ENCODE results near the gene CNIH4. TPM values are rescaled to one million over a fixed set of nuclear protein-coding genes. Genes with fewer than 3 reads are reported as not detected.

The CNIH4 gene
- total and polyA plus RNA-seq, 12 donors: 24.4 to 86.7 (median 29.2) TPM

DNA sequence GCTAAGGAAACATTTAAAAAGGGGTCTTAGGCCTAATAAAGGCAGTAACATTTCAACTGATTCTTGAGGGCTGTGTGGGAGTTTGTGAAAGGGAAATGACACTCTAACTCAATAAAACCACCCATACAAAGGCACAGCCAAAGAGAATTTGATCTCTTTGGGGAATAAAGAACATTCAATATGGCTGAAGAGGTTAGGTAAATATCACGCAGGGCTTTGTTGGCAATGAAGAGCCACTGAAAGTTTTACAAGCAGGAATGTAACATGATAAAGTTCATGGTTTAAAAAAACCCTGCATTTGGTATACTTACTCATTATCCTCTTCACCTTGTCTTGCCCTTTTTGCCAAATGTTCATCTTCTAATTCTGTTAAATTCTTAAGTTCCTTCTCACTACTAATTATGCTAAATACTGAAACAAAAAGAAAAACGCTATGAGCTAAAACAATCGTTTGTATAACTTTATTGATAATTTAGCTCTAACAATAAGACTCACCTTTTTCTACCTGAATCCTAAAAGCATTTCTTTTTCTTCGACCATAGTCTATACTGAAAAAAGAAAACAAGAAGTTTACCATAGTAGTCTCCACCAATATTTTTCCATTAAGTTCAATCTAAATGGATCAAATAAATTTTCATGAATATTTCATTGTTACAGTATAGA, 39.2 kb upstream of the CNIH4 start:
- no peaks in the 10 kb centered on the region for H3K27me3 ChIP-seq
- peaks cover 0 to 62% (median 14%) of the 10 kb centered on the region in 9 donors for H3K36me3 ChIP-seq
- ATAC-seq: no peak
- no peak for TF ChIP-seq CTCF (IDR thresholded peaks at IDR 0.05)
- WGBS, 2 donors: 91 to 92% methylated on average over 4 of the region's 4 CpGs
- no peaks in the 10 kb centered on the region for H3K4me1 ChIP-seq
- H3K9me3 ChIP-seq: no peaks in the 10 kb centered on the region
- intact Hi-C loops (cut with DNase I): no loop called here
- no peak overlapping the region for H3K27ac ChIP-seq
- H3K4me3 ChIP-seq: no peak overlapping the region
- no peak for DNase-seq

- H3K4me1 ChIP-seq: peaks cover 0 to 6% (median 0%) of the 10 kb centered on the region in 9 donors
- no peak overlapping the region for H3K27ac ChIP-seq
- no peak for TF ChIP-seq CTCF (IDR thresholded peaks at IDR 0.05)
- no peak for ATAC-seq
- no peaks in the 10 kb centered on the region for H3K9me3 ChIP-seq
- intact Hi-C loops (cut with DNase I): loop anchor here in 1 of 10 donors (10.0 kb wide), 1 partner anchor 157 kb away; no protein-coding TSS in a partner anchor
- DNase-seq: no peak
- WGBS, 2 donors: 99 to 100% methylated on average over 2 of the region's 2 CpGs
- no peak overlapping the region for H3K4me3 ChIP-seq
- H3K36me3 ChIP-seq: peaks cover 0 to 59% (median 4%) of the 10 kb centered on the region in 9 donors
- no peaks in the 10 kb centered on the region for H3K27me3 ChIP-seq
Observed at GRCh38 chr1:224321706-224322105, 35.0 kb upstream of the CNIH4 start.

- intact Hi-C loops (cut with DNase I): loop anchor here in 2 of 10 donors (5.0 to 10.0 kb wide), 2 partner anchors 139 to 161 kb away; no protein-coding TSS in a partner anchor
- H3K36me3 ChIP-seq: peaks cover 0 to 46% (median 3%) of the 10 kb centered on the region in 9 donors
- no peak for ATAC-seq
- H3K27ac ChIP-seq: no peak overlapping the region
- no peak overlapping the region for H3K4me3 ChIP-seq
- peaks cover 5 to 31% (median 17%) of the 10 kb centered on the region in 9 donors for H3K4me1 ChIP-seq
- no peak for TF ChIP-seq CTCF (IDR thresholded peaks at IDR 0.05)
- no peaks in the 10 kb centered on the region for H3K9me3 ChIP-seq
- DNase-seq: no peak
- H3K27me3 ChIP-seq: no peaks in the 10 kb centered on the region
- WGBS, 2 donors: 59 to 67% methylated on average over 1 of the region's 1 CpG
Observed at GRCh38 chr1:224325959-224326358, 30.7 kb upstream of the CNIH4 start.

DNA sequence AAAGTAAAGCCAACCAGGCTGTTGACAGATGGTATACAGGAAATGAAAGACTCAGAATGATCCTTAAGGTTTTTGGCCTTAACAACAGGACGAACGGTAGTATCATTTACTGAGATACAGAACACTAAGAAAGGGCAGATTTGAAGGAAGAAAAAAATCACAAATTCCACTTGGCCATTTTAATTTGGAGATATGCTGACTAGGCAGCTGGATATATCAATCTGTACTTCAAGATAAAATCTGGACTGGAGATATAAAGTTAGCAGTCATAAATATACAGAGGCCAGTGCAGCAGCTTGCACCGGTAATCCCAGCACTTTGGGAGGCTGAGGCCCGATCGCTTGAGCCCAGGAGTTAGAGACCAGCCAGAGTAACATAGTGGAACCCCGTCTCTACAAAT, 28.0 kb upstream of the CNIH4 start:
- Histone ChIP-seq H3K4me3 (peak overlapping the region in 6 of 10 donors; percentile 69 to 97 (median 84)), H3K36me3 (peaks cover 0 to 33% (median 3%) of the 10 kb centered on the region in 9 donors), H3K27ac (no peak overlapping the region), H3K27me3 (no peaks in the 10 kb centered on the region), H3K4me1 (peaks cover 5 to 35% (median 21%) of the 10 kb centered on the region in 9 donors), H3K9me3 (no peaks in the 10 kb centered on the region)
- WGBS, 2 donors: 78 to 84% methylated on average over 6 of the region's 6 CpGs
- DNase-seq (no peak), ATAC-seq (no peak)
- TF ChIP-seq CTCF (IDR thresholded peaks at IDR 0.05): no peak
- intact Hi-C loops (cut with DNase I): loop anchor here in 2 of 10 donors (5.0 to 10.0 kb wide), 2 partner anchors 141 to 164 kb away; no protein-coding TSS in a partner anchor
